Activated T-cell treated with anti-CD3 and anti-CD28 coated beads, Interleukin-2, amount 50 U/mL, for 1 hour (primary cell): ENCODE data around the gene PIGC.

ENCODE experiments used
- DNase-seq: peaks from one replicate; pipeline ENCODE4 v3.0.0-alpha.2; 2020

Gene PIGC

GRCh38 chr1:172427191-172427590 lies 16.7 kb downstream of the PIGC start:
- DNase-seq, result no peak

GRCh38 chr1:172425339-172425738 lies 18.5 kb downstream of the PIGC start:
- DNase-seq, result no peak

DNA sequence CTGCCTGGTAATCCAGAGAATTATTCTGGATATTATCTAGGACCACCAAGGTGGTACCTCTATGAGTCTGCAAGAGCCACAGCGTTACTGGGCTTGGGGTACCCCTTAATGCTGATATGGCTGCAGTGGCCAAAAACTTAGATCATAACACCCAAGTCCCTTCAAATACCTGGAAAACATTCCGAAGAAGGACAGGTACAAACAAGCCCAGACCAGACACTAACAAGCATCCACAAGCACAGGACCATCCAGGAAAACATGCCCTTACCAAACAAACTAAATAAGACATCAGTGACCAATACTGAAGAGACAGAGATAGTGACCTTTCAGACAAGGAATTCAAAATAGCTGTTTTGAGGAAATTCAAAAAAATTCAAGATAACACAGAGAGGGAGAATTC lies 20.5 kb downstream of the PIGC start:
- DNase-seq, result no peak

GRCh38 chr1:172421974-172422604 lies 21.8 kb downstream of the PIGC start:
- DNase-seq, result no peak

DNA sequence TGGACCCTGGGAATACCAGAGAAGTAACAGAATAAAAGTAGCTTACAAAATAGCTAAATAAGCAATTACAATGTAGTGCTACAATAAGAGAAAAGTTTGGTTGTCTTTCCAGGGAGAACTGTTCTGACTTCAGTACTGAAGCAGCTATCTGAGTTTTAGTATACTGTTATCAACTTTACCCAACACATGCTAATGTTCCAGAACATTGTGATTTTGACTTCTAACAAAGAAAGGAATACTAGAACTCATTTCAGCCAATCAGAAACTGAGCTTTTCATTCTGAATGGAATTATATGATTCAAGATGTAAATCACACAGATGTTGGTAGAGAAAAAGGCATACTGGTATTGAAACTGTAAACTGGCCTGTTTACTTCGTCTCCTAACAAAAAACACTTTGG lies 23.5 kb downstream of the PIGC start, which contains the start of gene C1orf105:
Gene C1orf105, plus strand, starts transcription at position 301 of the 400 bp plus-strand sequence. CDS start 201 bp downstream, outside the sequence.
- DNase-seq, result no peak

GRCh38 chr1:172417557-172417956 lies 26.3 kb downstream of the PIGC start:
- no peak for DNase-seq

DNA sequence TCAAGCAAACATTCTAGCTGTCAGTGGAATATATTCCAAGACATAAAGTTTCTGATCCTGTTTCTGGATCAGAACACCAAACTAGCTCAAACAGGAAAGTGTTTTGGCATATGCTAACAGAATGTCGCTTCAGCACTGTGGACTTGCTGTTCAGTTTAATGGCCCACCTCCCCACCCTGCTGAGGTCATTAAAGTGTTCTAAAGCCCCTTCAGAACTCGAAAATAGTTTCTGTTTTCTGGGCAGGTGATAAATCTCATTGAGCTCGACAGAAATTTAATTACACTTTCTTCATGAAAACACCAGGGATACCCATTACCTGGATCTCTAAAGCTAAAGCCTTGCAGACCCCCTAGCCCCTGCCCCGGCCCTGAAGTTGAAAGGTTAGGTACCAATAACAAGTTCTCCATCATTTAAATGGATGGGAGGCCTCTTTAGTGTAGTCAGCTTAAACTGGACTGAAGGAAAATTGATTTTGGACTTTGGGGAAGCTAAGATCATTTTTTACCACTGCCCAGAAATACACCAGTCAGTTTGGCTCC lies 27.3 kb downstream of the PIGC start:
- DNase-seq, result no peak

DNA sequence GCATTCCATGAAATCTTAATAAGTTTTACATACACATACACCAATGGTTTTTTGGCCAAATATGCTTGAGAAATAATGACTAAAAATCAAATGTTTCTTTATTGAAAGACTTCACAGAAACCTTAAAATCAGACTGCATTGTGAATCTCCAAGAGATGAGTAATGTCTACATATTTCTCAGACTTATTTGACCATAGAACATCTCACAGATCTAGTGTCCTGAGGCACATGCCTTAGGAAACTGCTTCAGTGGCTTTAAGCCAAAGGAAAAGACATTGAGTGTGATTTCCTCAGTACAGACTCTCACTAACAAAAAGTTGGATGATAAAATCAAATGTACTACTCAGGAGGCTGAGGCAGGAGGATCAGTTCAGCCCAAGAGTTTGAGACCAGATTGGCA lies 29.5 kb downstream of the PIGC start:
- DNase-seq, result no peak

DNA sequence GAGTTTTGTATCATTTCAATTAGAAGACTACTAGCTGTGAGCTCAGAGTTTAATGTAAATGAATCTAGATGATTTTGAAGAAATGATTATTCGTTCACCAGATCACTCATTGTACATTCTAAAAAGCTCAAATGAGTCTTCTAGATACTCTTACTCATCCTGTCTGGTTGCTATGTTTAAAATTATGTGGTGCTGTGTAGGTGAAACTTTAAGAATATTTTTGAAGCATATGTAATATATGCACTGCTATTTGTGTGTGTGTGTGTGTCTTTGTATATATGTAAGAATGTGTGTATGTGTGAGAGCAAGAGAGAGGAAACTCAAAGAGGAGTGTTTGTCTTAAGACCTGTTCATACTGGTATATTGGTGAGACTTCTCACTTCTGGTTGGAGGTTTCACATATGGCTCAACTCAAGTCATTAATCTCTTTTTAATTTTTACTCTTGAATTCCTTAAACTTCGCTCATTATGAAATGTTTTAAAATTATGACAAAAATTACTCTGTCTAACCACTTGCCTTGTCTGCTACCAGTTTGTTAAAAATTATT lies 32.0 kb downstream of the PIGC start:
- DNase-seq, result no peak

DNA sequence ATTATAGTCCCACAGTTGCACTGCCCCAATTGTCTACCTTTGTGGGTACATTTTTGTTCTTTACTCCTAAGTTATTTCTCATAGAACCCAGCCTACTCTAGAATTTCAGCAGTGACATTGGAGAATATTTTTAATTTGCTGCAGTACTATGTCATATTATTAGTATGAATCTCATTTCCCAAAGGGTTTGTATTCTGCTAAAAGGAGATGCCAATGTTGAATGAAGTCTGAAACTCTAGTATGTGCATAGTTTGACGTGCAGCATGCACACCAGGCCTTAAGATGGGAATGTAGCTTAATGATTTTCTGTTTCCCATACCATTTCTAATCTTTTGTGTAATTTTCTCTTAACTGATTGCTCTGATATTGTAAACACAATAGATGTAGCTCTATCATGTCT lies 33.8 kb downstream of the PIGC start:
- DNase-seq, result no peak

GRCh38 chr1:172408958-172409357 lies 34.9 kb downstream of the PIGC start:
- no peak for DNase-seq

- DNase-seq, result no peak
These were observed 36.9 kb downstream of the PIGC start for GRCh38 chr1:172406968-172407367.

GRCh38 chr1:172405912-172406311 lies 38.0 kb downstream of the PIGC start:
- DNase-seq, result no peak

- DNase-seq, result no peak
These were observed 39.7 kb downstream of the PIGC start for GRCh38 chr1:172404121-172404520.

DNA sequence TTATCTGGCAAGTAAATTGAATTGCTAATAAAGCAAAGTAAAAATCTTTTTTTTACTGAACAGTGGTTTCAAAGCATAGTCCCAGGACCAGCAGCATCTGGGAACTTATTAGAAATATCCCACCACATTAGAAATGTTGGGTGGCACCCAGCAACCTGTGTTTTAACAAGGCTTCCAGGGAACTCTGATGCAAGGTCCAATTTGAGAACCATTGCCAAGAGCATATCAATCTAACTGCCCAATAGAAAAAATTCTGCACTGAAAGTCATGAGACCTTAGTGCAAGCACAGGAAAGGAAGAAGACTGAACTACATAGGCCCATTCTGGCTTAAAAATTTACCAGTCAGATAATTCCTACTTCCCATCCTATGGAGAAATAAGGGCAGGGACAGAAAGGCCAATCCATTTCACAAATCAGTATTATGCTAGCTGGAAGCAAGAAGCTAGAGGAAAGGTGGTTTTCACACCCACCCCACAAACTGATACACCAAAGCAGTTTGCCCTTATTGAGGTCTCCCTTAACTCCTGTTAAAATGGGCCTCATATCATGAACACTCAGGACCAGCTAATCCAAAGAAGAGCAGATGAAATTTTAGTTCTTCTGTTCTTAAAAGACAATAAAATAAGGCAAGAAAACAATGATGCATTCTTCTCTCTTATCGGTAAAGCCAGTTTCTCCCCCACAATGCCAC lies 40.8 kb downstream of the PIGC start:
- no peak for DNase-seq

- DNase-seq, result no peak
These were observed 42.0 kb downstream of the PIGC start for GRCh38 chr1:172401892-172402291.

- DNase-seq, result no peak
These were observed 42.4 kb downstream of the PIGC start for GRCh38 chr1:172401477-172401876.

DNA sequence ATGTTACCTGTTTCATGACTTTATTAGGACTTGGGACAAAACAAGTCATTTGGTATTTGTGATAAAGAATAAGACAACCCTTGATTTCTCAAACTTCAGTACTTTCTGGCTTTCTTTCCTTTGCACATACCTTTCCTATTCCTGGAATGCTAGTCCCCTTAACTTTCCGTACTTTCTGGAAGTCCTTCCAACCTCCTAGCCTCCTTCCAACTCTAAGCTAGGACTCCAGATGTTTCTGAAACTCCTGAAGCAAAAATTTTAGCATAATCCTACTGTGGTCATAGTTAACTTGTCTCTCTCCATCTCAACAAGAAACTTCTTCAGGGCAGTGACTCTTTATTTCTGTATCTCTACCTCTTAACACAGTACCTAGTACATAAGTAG lies 43.2 kb downstream of the PIGC start:
- no peak for DNase-seq

DNA sequence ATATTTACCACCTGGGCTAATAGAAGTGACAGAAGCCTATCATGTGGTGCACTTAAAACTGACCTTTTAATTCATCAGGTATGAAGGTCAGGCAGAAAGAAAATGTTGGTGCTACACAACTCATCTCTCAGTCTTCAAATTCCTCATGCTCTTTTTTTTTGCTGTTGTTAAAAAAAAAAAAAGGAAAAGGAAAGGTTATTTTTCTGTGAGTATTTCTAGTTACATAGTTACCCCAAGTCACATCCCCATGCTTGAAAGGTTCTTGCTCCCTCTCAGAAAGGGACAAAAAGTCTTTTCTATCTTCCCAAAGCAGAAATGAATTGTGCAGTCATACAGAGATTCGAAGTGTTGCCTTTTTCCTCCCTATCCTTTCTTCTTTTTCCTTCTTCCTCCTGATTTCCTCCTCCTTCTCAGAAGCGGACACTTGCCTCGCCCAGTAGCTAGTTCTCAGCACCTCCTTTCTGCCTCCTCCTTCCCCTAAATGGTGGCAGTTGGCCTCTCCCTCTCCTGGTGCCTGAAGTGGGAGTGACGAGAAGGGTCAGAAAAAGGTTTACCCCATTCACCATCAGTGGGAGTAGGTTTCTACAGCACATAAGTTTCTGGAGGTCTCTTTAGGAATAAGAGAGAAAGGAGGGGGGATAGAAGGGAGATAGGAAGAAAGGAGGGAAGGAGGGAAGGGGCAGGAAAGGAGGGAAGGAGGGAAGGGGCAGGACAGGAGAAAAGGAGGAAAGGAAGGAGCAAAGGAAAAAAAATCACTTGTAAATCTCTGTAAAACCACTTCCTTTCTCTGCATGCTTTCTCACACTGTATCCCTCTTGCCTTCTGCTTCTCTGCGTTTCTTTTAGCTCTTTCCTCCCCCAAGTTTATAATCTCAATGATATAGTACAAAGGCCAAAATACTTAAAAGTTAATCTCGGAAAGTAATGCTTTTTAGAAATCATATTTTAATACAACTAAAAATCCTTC lies 43.8 kb downstream of the PIGC start:
- no peak for DNase-seq

GRCh38 chr1:172398970-172399755 lies 44.7 kb downstream of the PIGC start:
- peak; percentile 35 for DNase-seq

DNA sequence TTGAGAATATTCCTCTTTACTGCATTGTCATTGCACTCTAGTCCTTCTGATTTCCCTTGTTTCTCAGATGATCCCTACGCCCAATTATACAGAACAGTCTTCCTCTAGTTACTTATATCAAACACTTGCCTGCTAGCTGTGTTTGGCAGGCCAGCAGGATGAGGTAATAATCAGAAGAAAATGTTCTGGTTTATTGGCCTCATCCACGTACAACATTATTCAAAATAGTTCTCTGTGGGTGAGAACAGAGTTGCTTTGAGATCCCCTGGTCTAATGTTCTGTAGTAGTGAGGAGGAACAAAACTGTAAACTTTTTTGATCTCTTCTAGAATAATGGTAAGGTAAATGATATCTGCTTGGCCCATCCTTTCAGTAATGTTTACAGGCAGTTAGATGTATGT lies 45.7 kb downstream of the PIGC start:
- DNase-seq, result no peak

DNA sequence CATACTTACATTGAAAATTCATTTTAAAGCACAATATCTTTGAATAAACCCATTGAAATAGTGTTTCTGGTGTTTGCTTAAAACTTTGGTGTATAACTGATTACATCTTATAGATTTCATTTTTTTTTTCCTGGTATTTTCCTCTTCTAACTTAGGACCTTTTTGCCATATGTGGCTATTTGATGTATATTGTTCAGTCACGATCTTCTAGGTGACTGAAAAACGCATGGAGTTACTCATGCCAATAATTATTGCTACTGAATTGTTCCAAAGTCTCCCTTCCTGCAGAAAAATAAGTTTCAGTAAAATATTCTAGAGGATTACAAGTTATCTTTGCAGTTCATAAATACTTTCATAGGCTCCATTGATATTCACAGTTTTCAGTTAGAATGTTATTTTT lies 46.2 kb downstream of the PIGC start:
- DNase-seq, result no peak
